EL (cell line): ENCODE data around the gene OR2D3.
"Not testable (repeated sequence)": the region's sequence is repeated elsewhere in the genome, so short reads cannot be mapped to it uniquely, and the experiment has no call there.

ENCODE experiments used
- DNase-seq: peaks from one replicate; pipeline ENCODE4 v3.0.0-alpha.2; 2016

The OR2D3 gene

GRCh38 chr11:6920702-6921101, at the start of gene OR2D3:
Gene OR2D3 (plus strand): TSS chr11:6921002. CDS start chr11:6921002, 0 bp downstream.
- DNase-seq = no peak

- no peak for DNase-seq
Observed at GRCh38 chr11:6871278-6871677, 49.5 kb upstream of the OR2D3 start.

- no peak for DNase-seq
Observed at GRCh38 chr11:6875761-6876160, 45.0 kb upstream of the OR2D3 start.

- no peak for DNase-seq
Observed at GRCh38 chr11:6876325-6876724, 44.5 kb upstream of the OR2D3 start, which contains the start of gene OR10A4. Gene OR10A4 (plus strand): TSS chr11:6876625. CDS start chr11:6876648, 23 bp downstream.

GRCh38 chr11:6876914-6877313, 43.9 kb upstream of the OR2D3 start:
- no peak for DNase-seq

- no peak for DNase-seq
Observed at GRCh38 chr11:6882751-6883150, 38.1 kb upstream of the OR2D3 start.

GRCh38 chr11:6887711-6888110, 33.1 kb upstream of the OR2D3 start:
- not testable (repeated sequence) for DNase-seq

GRCh38 chr11:6888830-6889229, 32.0 kb upstream of the OR2D3 start:
- no peak for DNase-seq

GRCh38 chr11:6889835-6890234, 31.0 kb upstream of the OR2D3 start:
- no peak for DNase-seq

- DNase-seq = no peak
Observed at GRCh38 chr11:6892400-6892799, 28.4 kb upstream of the OR2D3 start, which contains the start of gene OR2D2. Gene OR2D2 (minus strand): TSS chr11:6892500. CDS start chr11:6892500, 0 bp downstream.

- DNase-seq = no peak
Observed at GRCh38 chr11:6894097-6894496, 26.7 kb upstream of the OR2D3 start.

GRCh38 chr11:6895010-6895409, 25.8 kb upstream of the OR2D3 start:
- no peak for DNase-seq

GRCh38 chr11:6898911-6899310, 21.9 kb upstream of the OR2D3 start:
- DNase-seq = no peak

GRCh38 chr11:6900327-6900999, 20.3 kb upstream of the OR2D3 start:
- peak; percentile 2 for DNase-seq

GRCh38 chr11:6904804-6905203, 16.0 kb upstream of the OR2D3 start:
- DNase-seq = not testable (repeated sequence)

- DNase-seq = no peak
Observed at GRCh38 chr11:6911378-6911777, 9.4 kb upstream of the OR2D3 start.

GRCh38 chr11:6911948-6912347, 8.9 kb upstream of the OR2D3 start:
- DNase-seq = peak; percentile 1

GRCh38 chr11:6919698-6920097, 1.1 kb upstream of the OR2D3 start:
- no peak for DNase-seq

GRCh38 chr11:6925007-6925577, 4.3 kb downstream of the OR2D3 start:
- no peak for DNase-seq

- peak; percentile 51 for DNase-seq
Observed at GRCh38 chr11:6925636-6926207, 4.9 kb downstream of the OR2D3 start.

- peak; percentile 94 for DNase-seq
Observed at GRCh38 chr11:6926208-6927029, 5.6 kb downstream of the OR2D3 start, which contains the start of gene ZNF215. Gene ZNF215 (plus strand): TSS chr11:6926426. CDS start chr11:6932273, 5,847 bp downstream.

- peak; percentile 1 for DNase-seq
Observed at GRCh38 chr11:6927030-6927617, 6.3 kb downstream of the OR2D3 start.

- DNase-seq = no peak
Observed at GRCh38 chr11:6928916-6929315, 8.1 kb downstream of the OR2D3 start.
